Calu3 (cell line): ENCODE measurements around the gene PHACTR4. TPM values are rescaled to one million over a fixed set of nuclear protein-coding genes. Genes with fewer than 3 reads are reported as not detected.
"Not testable (repeated sequence)": the region's sequence is repeated elsewhere in the genome, so short reads cannot be mapped to it uniquely, and the experiment has no call there.

Experiments used
- BruUV-seq: library from RNA; stranded (reverse); fragments of 400-500 nt; replicated peaks from 2 replicates; lab custom pipeline; 2021; lab: Mats Ljungman, UMichigan
- CTCF ChIA-PET: fragments of 300-600 bp; sonication (Branson Sonifier 250); formaldehyde crosslinking; loops from one replicate; lab custom pipeline; 2022; ENCODE audit warnings: antibody characterized with exemption; lab: Charles Lee
- DNase-seq: peaks from one replicate; pipeline ENCODE4 v3.0.0; 2022
- H3K27ac Mint-ChIP-seq: one replicate; pipeline ENCODE4 v1.8.0; 2022; ENCODE audit warnings: mixed read lengths; ENCODE audit not compliant: unreplicated experiment
- H3K27me3 Mint-ChIP-seq: one replicate; pipeline ENCODE4 v1.8.0; 2022; ENCODE audit warnings: mixed read lengths; ENCODE audit not compliant: unreplicated experiment
- H3K36me3 Mint-ChIP-seq: one replicate; pipeline ENCODE4 v1.8.0; 2022; ENCODE audit warnings: mild to moderate bottlenecking, moderate library complexity, mixed read lengths; ENCODE audit not compliant: insufficient read depth, unreplicated experiment
- H3K4me1 Mint-ChIP-seq: one replicate; pipeline ENCODE4 v1.8.0; 2022; ENCODE audit warnings: mild to moderate bottlenecking, low read depth, mixed read lengths; ENCODE audit not compliant: unreplicated experiment
- H3K4me3 Mint-ChIP-seq: one replicate; pipeline ENCODE4 v1.8.0; 2022; ENCODE audit warnings: mild to moderate bottlenecking, low read depth, moderate library complexity, mixed read lengths; ENCODE audit not compliant: unreplicated experiment
- H3K9me3 Mint-ChIP-seq: one replicate; pipeline ENCODE4 v1.8.0; 2022; ENCODE audit warnings: low read depth, mixed read lengths; ENCODE audit not compliant: unreplicated experiment
- intact Hi-C: fragments of 100-400 bp; cut with micrococcal nuclease; formaldehyde crosslinking; loops from one replicate; pipeline ENCODE4 v1.10.0; 2022; ENCODE audit not compliant: unreplicated experiment
- total RNA-seq: library from RNA; stranded (reverse); gene quantifications from 2 replicates; pipeline ENCODE4 v1.2.3, GENCODE V29; 2022
- TF ChIP-seq, protein P1 (sequence below): fragments of 200-600 bp; IDR thresholded peaks from one replicate; pipeline ENCODE4 v1.8.0; 2022; ENCODE audit warnings: antibody characterized with exemption; ENCODE audit not compliant: unreplicated experiment

The PHACTR4 gene
- total RNA-seq, 1 experiment from 2014 or later: 58.7 TPM

DNA sequence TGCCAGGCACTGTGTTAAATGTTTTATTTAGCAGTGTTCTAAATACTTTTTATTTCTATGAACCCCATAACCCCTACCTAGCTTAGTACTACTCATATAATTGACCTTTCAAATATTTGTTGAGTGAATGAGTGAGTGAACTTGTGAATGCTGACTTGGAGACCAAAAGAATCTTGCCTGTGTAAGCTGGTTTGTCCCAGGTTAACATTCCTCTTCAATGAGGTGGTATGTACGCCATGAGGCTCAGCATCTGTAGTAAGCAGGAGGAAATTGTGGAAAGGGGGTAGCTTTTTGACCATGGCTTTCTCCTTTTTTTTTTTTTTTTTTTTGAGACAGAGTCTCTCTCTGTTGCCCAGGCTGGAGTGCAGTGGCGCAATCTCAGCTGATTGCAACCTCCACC, 26.1 kb upstream of the PHACTR4 start:
- TF ChIP-seq, protein P1, sequence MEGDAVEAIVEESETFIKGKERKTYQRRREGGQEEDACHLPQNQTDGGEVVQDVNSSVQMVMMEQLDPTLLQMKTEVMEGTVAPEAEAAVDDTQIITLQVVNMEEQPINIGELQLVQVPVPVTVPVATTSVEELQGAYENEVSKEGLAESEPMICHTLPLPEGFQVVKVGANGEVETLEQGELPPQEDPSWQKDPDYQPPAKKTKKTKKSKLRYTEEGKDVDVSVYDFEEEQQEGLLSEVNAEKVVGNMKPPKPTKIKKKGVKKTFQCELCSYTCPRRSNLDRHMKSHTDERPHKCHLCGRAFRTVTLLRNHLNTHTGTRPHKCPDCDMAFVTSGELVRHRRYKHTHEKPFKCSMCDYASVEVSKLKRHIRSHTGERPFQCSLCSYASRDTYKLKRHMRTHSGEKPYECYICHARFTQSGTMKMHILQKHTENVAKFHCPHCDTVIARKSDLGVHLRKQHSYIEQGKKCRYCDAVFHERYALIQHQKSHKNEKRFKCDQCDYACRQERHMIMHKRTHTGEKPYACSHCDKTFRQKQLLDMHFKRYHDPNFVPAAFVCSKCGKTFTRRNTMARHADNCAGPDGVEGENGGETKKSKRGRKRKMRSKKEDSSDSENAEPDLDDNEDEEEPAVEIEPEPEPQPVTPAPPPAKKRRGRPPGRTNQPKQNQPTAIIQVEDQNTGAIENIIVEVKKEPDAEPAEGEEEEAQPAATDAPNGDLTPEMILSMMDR: no peak
- peaks cover 5% of the 10 kb centered on the region for H3K36me3 Mint-ChIP-seq
- BruUV-seq: no TSS peak
- CTCF ChIA-PET: interaction anchor here (0.8 to 1.2 kb wide), 3 partner anchors 11 to 94 kb away, joined by 3 to 6 read pairs (median 3); no protein-coding TSS in a partner anchor
- H3K4me1 Mint-ChIP-seq: peaks cover 8% of the 10 kb centered on the region
- DNase-seq: peak; percentile 33
- H3K27ac Mint-ChIP-seq: peak overlapping the region; percentile 68
- H3K9me3 Mint-ChIP-seq: no peaks in the 10 kb centered on the region
- H3K27me3 Mint-ChIP-seq: no peaks in the 10 kb centered on the region
- H3K4me3 Mint-ChIP-seq: no peak overlapping the region
- intact Hi-C loops: no loop called here

DNA sequence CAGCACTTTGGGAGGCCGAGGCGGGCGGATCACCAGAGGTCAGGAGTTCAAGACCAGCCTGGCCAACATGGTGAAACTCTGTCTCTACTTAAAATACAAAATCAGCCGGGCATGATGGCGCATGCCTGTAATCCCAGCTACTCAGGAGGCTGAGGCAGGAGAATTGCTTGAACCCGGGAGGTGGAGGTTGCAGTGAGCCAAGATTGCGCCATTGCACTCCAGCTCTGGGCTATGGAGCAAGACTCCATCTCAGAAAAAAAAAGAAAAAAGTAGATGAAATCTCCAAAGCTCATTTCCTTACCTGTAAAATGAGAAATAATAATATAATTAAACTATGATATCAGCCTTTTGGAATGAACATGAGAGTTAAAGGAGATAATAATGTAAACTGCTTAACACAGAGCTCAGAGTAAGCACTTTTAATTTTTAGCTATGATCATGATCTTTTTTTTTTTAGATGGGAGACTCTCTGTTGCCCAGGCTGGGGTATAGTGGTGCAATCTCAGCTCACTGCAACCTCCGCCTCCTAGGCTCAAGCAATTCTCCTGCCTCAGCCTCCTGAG, 16.2 kb upstream of the PHACTR4 start:
- peak overlapping the region; percentile 60 for H3K27ac Mint-ChIP-seq
- peaks cover 16% of the 10 kb centered on the region for H3K36me3 Mint-ChIP-seq
- CTCF ChIA-PET: interaction anchor here (0.7 to 2.5 kb wide), 4 partner anchors 15 to 216 kb away, joined by 3 to 15 read pairs (median 4); partner anchors contain the start of gene MED18
- not testable (repeated sequence) for H3K4me3 Mint-ChIP-seq, H3K9me3 Mint-ChIP-seq, DNase-seq, BruUV-seq, H3K27me3 Mint-ChIP-seq
- H3K4me1 Mint-ChIP-seq: peaks cover 29% of the 10 kb centered on the region
- intact Hi-C loops: loop anchor here (5.0 kb wide), 1 partner anchor 106 kb away; no protein-coding TSS in a partner anchor

DNA sequence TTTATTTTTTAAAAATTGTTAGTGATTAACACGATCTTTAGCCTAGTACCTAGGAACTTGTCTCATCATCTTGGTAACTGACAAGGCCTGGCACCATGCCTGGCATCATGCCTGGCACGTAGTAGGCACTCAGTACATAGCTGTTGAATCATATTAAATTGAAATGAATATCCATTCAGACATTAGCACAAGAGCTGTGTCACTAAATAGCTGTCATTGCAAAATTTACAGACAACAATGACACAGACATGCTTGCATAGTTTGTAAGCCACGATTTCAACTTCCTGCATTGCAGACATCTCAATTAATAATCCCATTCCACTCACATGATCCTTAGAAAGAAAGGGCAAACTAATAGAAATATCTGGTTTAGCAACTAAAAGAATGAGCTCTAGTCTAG, 15.4 kb upstream of the PHACTR4 start:
- H3K27ac Mint-ChIP-seq: peak overlapping the region; percentile 60
- peaks cover 16% of the 10 kb centered on the region for H3K36me3 Mint-ChIP-seq
- peak; percentile 37 for DNase-seq
- no peaks in the 10 kb centered on the region for H3K9me3 Mint-ChIP-seq
- intact Hi-C loops: loop anchor here (5.0 kb wide), 1 partner anchor 107 kb away; no protein-coding TSS in a partner anchor
- BruUV-seq: no TSS peak
- no peaks in the 10 kb centered on the region for H3K27me3 Mint-ChIP-seq
- CTCF ChIA-PET: interaction anchor here (0.6 to 2.5 kb wide), 8 partner anchors 11 to 248 kb away, joined by 3 to 15 read pairs (median 4); partner anchors contain the start of gene MED18
- peaks cover 29% of the 10 kb centered on the region for H3K4me1 Mint-ChIP-seq
- no peak overlapping the region for H3K4me3 Mint-ChIP-seq
- TF ChIP-seq, protein P1: no peak

DNA sequence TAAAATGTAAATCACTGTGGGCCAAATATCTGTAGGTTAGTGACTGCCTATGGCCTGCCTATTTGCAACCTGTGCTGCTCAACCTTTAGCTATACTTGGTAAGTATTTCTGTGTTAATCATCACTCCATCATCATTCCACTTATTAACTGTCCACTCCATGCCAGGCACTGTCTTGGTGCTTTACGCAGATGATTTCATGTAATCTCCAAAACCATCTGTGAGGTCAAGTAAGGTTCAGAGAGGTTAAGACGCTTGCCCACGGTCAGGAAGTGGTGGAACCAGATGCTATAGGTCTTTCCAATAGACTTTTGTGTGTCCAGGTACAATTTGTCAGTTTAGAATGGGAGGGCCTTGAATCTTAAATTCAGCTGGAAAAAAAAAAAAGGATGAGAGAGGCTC, 10.8 kb upstream of the PHACTR4 start:
- Mint-ChIP-seq H3K36me3 (peaks cover 6% of the 10 kb centered on the region), H3K9me3 (no peaks in the 10 kb centered on the region), H3K4me1 (peaks cover 19% of the 10 kb centered on the region)

More for the DNA sequence above, 10.8 kb upstream of the PHACTR4 start:
- CTCF ChIA-PET: interaction anchor here (0.6 to 2.2 kb wide), 3 partner anchors 9 to 110 kb away, joined by 3 to 12 read pairs (median 4); no protein-coding TSS in a partner anchor
- no peak for DNase-seq
- TF ChIP-seq, protein P1: no peak
- intact Hi-C loops: no loop called here
- no TSS peak for BruUV-seq
- H3K27ac Mint-ChIP-seq: no peak overlapping the region
- no peak overlapping the region for H3K4me3 Mint-ChIP-seq
- no peaks in the 10 kb centered on the region for H3K27me3 Mint-ChIP-seq
